H1 (cell line): Measurements from ENCODE around the gene PFDN1. TPM values are rescaled to one million over a fixed set of nuclear protein-coding genes. Genes with fewer than 3 reads are reported as not detected.
A peak's percentile ranks its signal among the peaks of the same experiment; 100 is the strongest.

Experiments used
- CTCF ChIA-PET: fragments of 300-600 bp; sonication (Branson Sonifier 250); formaldehyde crosslinking; loops from one replicate; lab custom pipeline; 2021; ENCODE audit not compliant: partially characterized antibody; lab: Charles Lee
- POLR2A ChIA-PET: fragments of 300-600 bp; sonication (Branson Sonifier 250); formaldehyde crosslinking; loops from one replicate; lab custom pipeline; 2021; ENCODE audit warnings: inconsistent platforms; ENCODE audit not compliant: partially characterized antibody; lab: Charles Lee
- DNase-seq, 2 experiments: peaks; one replicate each; pipeline versions ENCODE4 v3.0.0 to v3.0.0-alpha.2; 2010 to 2022; ENCODE audit warnings: low spot score in 2 of 2, low read depth in 1 of 2, mixed read lengths in 1 of 2
- FAIRE-seq: peaks from 2 replicates; lab custom pipeline; 2011; peaks lifted over from hg19 to GRCh38; lab: Jason Lieb, UNC
- H2AFZ ChIP-seq: 2 replicates; pipeline ENCODE4 v1.8.1; 2012; ENCODE audit warnings: low read length, inconsistent platforms
- H2AK5ac ChIP-seq: 2 replicates; pipeline ENCODE4 v1.6.1; 2013; ENCODE audit warnings: low read depth, low read length
- H2BK120ac ChIP-seq: replicated peaks from 2 replicates; pipeline ENCODE3; 2013; ENCODE audit warnings: low read depth, low read length, inconsistent platforms
- H2BK12ac ChIP-seq: 2 replicates; pipeline ENCODE4 v1.6.1; 2013; ENCODE audit warnings: low read depth, low read length
- H2BK15ac ChIP-seq: 2 replicates; pipeline ENCODE4 v1.6.1; 2013; ENCODE audit warnings: low read length
- H2BK20ac ChIP-seq: 2 replicates; pipeline ENCODE4 v1.6.1; 2013; ENCODE audit warnings: low read length
- H2BK5ac ChIP-seq: 2 replicates; pipeline ENCODE4 v1.6.1; 2013; ENCODE audit warnings: low read depth, low read length
- H3K14ac ChIP-seq: 2 replicates; pipeline ENCODE4 v1.6.1; 2013; ENCODE audit warnings: inconsistent platforms; ENCODE audit not compliant: insufficient read length
- H3K18ac ChIP-seq: 2 replicates; pipeline ENCODE4 v1.6.1; 2013; ENCODE audit warnings: low read length; ENCODE audit errors: extremely low read depth
- H3K23ac ChIP-seq: 2 replicates; pipeline ENCODE4 v1.6.1; 2013; ENCODE audit warnings: inconsistent platforms; ENCODE audit not compliant: insufficient read length
- H3K23me2 ChIP-seq: 2 replicates; pipeline ENCODE4 v1.6.1; 2013; ENCODE audit warnings: low read depth, low read length
- H3K27ac ChIP-seq: 2 replicates; pipeline ENCODE4 v1.6.1; 2011; ENCODE audit warnings: low read depth, low read length, inconsistent platforms
- H3K27me3 ChIP-seq, 4 experiments: replicated peaks in 1 of 4; 1 replicate in 1 of 4; 2 replicates in 3 of 4; pipeline versions ENCODE4 v1.6.1 to v1.8.1; 2011 to 2013; ENCODE audit warnings: low read length in 3 of 4, mild to moderate bottlenecking in 3 of 4, inconsistent platforms in 2 of 4, mixed read lengths in 2 of 4, moderate library complexity in 1 of 4; ENCODE audit not compliant: control insufficient read depth in 3 of 4, insufficient read depth in 3 of 4; ENCODE audit errors: extremely low read depth in 1 of 4
- H3K36me3 ChIP-seq, 4 experiments: 2 replicates each; pipeline versions ENCODE4 v1.6.1 to v1.8.1; 2011 to 2013; ENCODE audit warnings: mild to moderate bottlenecking in 4 of 4, low read length in 3 of 4, moderate library complexity in 2 of 4, control low read depth in 1 of 4, inconsistent platforms in 1 of 4; ENCODE audit not compliant: insufficient read depth in 4 of 4, control insufficient read depth in 2 of 4
- H3K4ac ChIP-seq: replicated peaks from 2 replicates; pipeline ENCODE3; 2013; ENCODE audit warnings: low read length, low read depth, mixed read lengths, inconsistent platforms; ENCODE audit not compliant: insufficient read length
- H3K4me1 ChIP-seq, 4 experiments: replicated peaks in 1 of 4; 1 replicate in 1 of 4; 2 replicates in 3 of 4; pipeline versions ENCODE4 v1.6.1 to v1.8.1; 2011 to 2013; ENCODE audit warnings: low read length in 3 of 4, inconsistent platforms in 2 of 4, mixed read lengths in 1 of 4; ENCODE audit not compliant: insufficient read depth in 4 of 4, control insufficient read depth in 3 of 4
- H3K4me2 ChIP-seq, 2 experiments: 2 replicates each; pipeline versions ENCODE4 v1.6.1 to v1.8.1; 2011 to 2013; ENCODE audit warnings: low read depth in 2 of 2, low read length in 2 of 2, control low read depth in 1 of 2, inconsistent platforms in 1 of 2, mild to moderate bottlenecking in 1 of 2; ENCODE audit not compliant: insufficient read depth in 1 of 2
- H3K4me3 ChIP-seq, 4 experiments: fragments of 200-600, 300-600 bp in 1 of 4; sonication (generic), shearing (Covaris generic), sonication (Bioruptor Twin) in 1 of 4; 2 replicates each; pipeline versions ENCODE4 v1.5.1 to v1.8.1; 2011 to 2016; ENCODE audit warnings: low read length in 4 of 4, low read depth in 3 of 4, control low read depth in 2 of 4, inconsistent platforms in 2 of 4, mild to moderate bottlenecking in 2 of 4, mixed read lengths in 1 of 4, moderate library complexity in 1 of 4; ENCODE audit not compliant: insufficient read depth in 2 of 4; ENCODE audit errors: extremely low read depth in 1 of 4
- H3K56ac ChIP-seq: replicated peaks from 2 replicates; pipeline ENCODE3; 2013; ENCODE audit warnings: low read depth, mild to moderate bottlenecking, mixed read lengths, low read length, inconsistent platforms; ENCODE audit not compliant: insufficient read length
- H3K79me1 ChIP-seq: 2 replicates; pipeline ENCODE4 v1.6.1; 2013; ENCODE audit warnings: low read depth, low read length, control low read depth
- H3K79me2 ChIP-seq, 2 experiments: 2 replicates each; pipeline versions ENCODE4 v1.6.1 to v1.8.1; 2012 to 2013; ENCODE audit warnings: low read length in 2 of 2, mild to moderate bottlenecking in 2 of 2, inconsistent platforms in 1 of 2; ENCODE audit not compliant: insufficient read depth in 2 of 2, control insufficient read depth in 1 of 2
- H3K9ac ChIP-seq, 4 experiments: replicated peaks in 1 of 4; 1 replicate in 1 of 4; 2 replicates in 3 of 4; pipeline versions ENCODE4 v1.6.1 to v1.8.1; 2011 to 2013; ENCODE audit warnings: low read depth in 3 of 4, low read length in 3 of 4, control low read depth in 2 of 4, mild to moderate bottlenecking in 2 of 4, moderate library complexity in 2 of 4, inconsistent platforms in 1 of 4; ENCODE audit errors: extremely low read depth in 1 of 4
- H3K9me3 ChIP-seq, 2 experiments: 2 replicates each; pipeline versions ENCODE4 v1.6.1 to v1.8.1; 2012 to 2013; ENCODE audit warnings: mild to moderate bottlenecking in 2 of 2, moderate library complexity in 2 of 2, control low read depth in 1 of 2, inconsistent platforms in 1 of 2, low read depth in 1 of 2, low read length in 1 of 2, mixed read lengths in 1 of 2; ENCODE audit not compliant: insufficient read depth in 2 of 2
- H4K20me1 ChIP-seq, 2 experiments: replicated peaks in 1 of 2; 2 replicates each; pipeline versions ENCODE3 to v1.8.1; 2011 to 2013; ENCODE audit warnings: inconsistent platforms in 2 of 2, low read length in 2 of 2, mild to moderate bottlenecking in 1 of 2; ENCODE audit not compliant: insufficient read depth in 2 of 2, control insufficient read depth in 1 of 2
- H4K5ac ChIP-seq: 2 replicates; pipeline ENCODE4 v1.6.1; 2013; ENCODE audit warnings: low read length, low read depth, mixed read lengths, inconsistent platforms; ENCODE audit not compliant: insufficient read length
- H4K8ac ChIP-seq: 2 replicates; pipeline ENCODE4 v1.8.0; 2013; ENCODE audit warnings: mild to moderate bottlenecking, moderate library complexity, low read length, inconsistent platforms; ENCODE audit not compliant: insufficient read depth; ENCODE audit errors: extremely low read depth
- H4K91ac ChIP-seq: replicated peaks from 2 replicates; pipeline ENCODE3; 2013; ENCODE audit warnings: low read length, mixed read lengths, inconsistent platforms; ENCODE audit not compliant: insufficient read length
- BRCA1 ChIP-seq: IDR thresholded peaks from 2 replicates; pipeline ENCODE4 v1.6.1; 2012; ENCODE audit warnings: low read depth, low read length, improper control_type of control experiment
- CBX5 ChIP-seq: fragments of 300-800, 300-1000 bp; sonication (generic); IDR thresholded peaks from 2 replicates; pipeline ENCODE4 v1.7.1; 2016; ENCODE audit warnings: antibody characterized with exemption, low read length, low read depth
- CEBPB ChIP-seq: IDR thresholded peaks from 2 replicates; pipeline ENCODE4 v1.6.1; 2012; ENCODE audit warnings: low read depth, low read length
- CHD2 ChIP-seq: IDR thresholded peaks from 2 replicates; pipeline ENCODE4 v1.6.1; 2012; ENCODE audit warnings: low read length, improper control_type of control experiment
- GTF2F1 ChIP-seq: IDR thresholded peaks from 2 replicates; pipeline ENCODE4 v1.6.1; 2012; ENCODE audit warnings: low read depth, low read length, improper control_type of control experiment, borderline replicate concordance
- JUND ChIP-seq: IDR thresholded peaks from 2 replicates; pipeline ENCODE4 v1.6.1; 2011; ENCODE audit warnings: mild to moderate bottlenecking, improper control_type of control experiment, low read length
- SIN3A ChIP-seq, 2 experiments: IDR thresholded peaks in 1 of 2; conservative IDR thresholded peaks in 1 of 2; 2 replicates each; pipeline ENCODE4 v1.6.1; 2011 to 2012; ENCODE audit warnings: low read length in 2 of 2, improper control_type of control experiment in 1 of 2, low read depth in 1 of 2, mild to moderate bottlenecking in 1 of 2
- WGBS, 2 experiments: shearing (Covaris generic) in 1 of 2; methylation state at CpG; one replicate each; pipeline versions ENCODE4 v1.1.6 to v1.1.7; 2013 to 2015; ENCODE audit warnings: low lambda C conversion rate in 2 of 2, mixed read lengths in 2 of 2, inconsistent platforms in 1 of 2, low coverage in 1 of 2, missing lambda C conversion rate in 1 of 2; ENCODE audit not compliant: insufficient replicate concordance in 2 of 2, insufficient coverage in 1 of 2, insufficient read length in 1 of 2; ENCODE audit errors: extremely low coverage in 1 of 2, missing lambda C conversion rate in 1 of 2; 5-methylcytosine and 5-hydroxymethylcytosine counted together
- polyA plus RNA-seq, 7 experiments: library from polyadenylated mRNA; depleted of rRNA in 3 of 7; stranded (reverse) in 5 of 7; unstranded in 2 of 7; fragments of >200 nt in 5 of 7; fragments of 200-250 nt in 2 of 7; gene quantifications; 1 replicate in 5 of 7; 2 replicates in 1 of 7; 4 replicates in 1 of 7; pipeline versions ENCODE4 v1.2.1 to v1.2.3, GENCODE V29; 2011 to 2013; ENCODE audit warnings: missing spikeins in 2 of 7, mixed read lengths in 2 of 7
- total RNA-seq: library from RNA; stranded (reverse); fragmentation: NEBNext Ultra II Directional; extraction: Animal tissue kit (Norgen Biotek cat#: 25700); gene quantifications from 2 replicates; pipeline ENCODE4 v1.2.1, GENCODE V29; 2021
- TF ChIP-seq, protein P1 (sequence below): IDR thresholded peaks from 2 replicates; pipeline ENCODE4 v1.6.1; 2011; ENCODE audit warnings: low read length, improper control_type of control experiment

PFDN1 gene
- total and polyA plus RNA-seq, 2 of the 8 experiments (the other 6 are each of a cell fraction or from before 2014, with no cell fraction given): 53.0 to 89.6 TPM

DNA sequence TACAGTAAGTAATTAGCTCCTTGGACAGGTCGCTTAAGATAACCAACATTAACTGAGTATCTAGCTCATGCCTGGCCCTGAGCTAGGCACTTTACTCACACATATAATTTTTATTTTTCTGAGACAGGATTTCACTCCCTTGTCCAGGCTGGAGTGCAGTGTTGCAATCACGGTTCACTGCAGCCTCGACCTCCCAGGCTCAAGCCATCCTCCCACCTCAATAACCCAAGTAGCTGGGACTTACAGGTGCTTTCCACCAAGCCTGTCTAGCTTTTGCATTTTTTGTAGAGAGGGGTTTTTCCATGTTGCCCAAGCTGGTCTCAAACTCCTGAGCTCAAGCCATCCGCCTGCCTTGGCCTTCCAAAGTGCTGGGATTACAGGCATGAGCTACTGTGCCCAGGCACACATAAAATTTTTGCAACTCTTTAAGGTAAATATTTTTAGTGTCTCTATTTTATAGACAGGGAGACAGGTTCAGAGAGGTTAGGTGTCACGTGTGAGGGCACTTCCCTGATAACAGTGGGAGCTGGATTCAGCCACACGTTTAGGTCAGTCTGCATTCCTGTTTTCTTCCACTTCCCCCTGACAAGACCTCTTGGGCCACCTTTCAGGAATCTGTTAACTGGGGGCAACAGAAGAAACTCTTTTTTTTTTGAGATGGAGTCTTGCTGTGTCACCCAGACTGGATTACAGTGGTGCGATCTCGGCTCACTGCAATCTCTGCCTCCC is 25.3 kb upstream of the PFDN1 start:
- Histone ChIP-seq H2AK5ac (no peak overlapping the region), H2BK120ac (no peak overlapping the region), H2AFZ (peak overlapping the region; percentile 89; the same call in 1 of the 2 replicates), H3K36me3 (0 out of 8 replicates have a peak, but pooled peaks cover 0 to 2% (median 0%) of the 10 kb centered on the region in 4 experiments), H4K8ac (no peak overlapping the region), H3K23ac (no peak overlapping the region), H3K79me2 (no peaks in the 10 kb centered on the region), H2BK15ac (no peak overlapping the region), H3K4me1 (peaks cover 0 to 5% (median 0%) of the 10 kb centered on the region in 4 experiments; a peak in 3 of 7 replicates), H3K18ac (no peak overlapping the region; the same call in 1 of the 2 replicates), H3K4ac (no peak overlapping the region), H3K4me3 (no peak overlapping the region), H3K9me3 (no peaks in the 10 kb centered on the region), H4K20me1 (no peaks in the 10 kb centered on the region), H2BK12ac (no peak overlapping the region), H3K9ac (no peak overlapping the region), H2BK5ac (no peak overlapping the region), H3K56ac (no peak overlapping the region), H3K79me1 (no peaks in the 10 kb centered on the region), H4K91ac (no peak overlapping the region), H4K5ac (no peak overlapping the region), H3K27ac (no peak overlapping the region), H2BK20ac (no peak overlapping the region), H3K23me2 (no peaks in the 10 kb centered on the region), H3K4me2 (no peak overlapping the region), H3K14ac (no peak overlapping the region), H3K27me3 (no peaks in the 10 kb centered on the region)
- 84% methylated on average over 8 of the region's 8 CpGs; no CpG with 5 or more reads in 1 of the 2 experiments for WGBS, 2 experiments
- CTCF ChIA-PET: interaction anchor here (0.8 to 14.2 kb wide), 7 partner anchors 10 to 86 kb away, joined by 3 to 102 read pairs (median 4); partner anchors contain the start of gene HBEGF
- FAIRE-seq: no peak
- no peak for DNase-seq
- POLR2A ChIA-PET: interaction anchor here (0.6 to 3.2 kb wide), 3 partner anchors 8 to 25 kb away, joined by 3 to 13 read pairs (median 11); partner anchors contain the start of genes HBEGF and PFDN1
- TF ChIP-seq SIN3A (conservative IDR thresholded peaks at IDR 0.05 in 1 of 2, IDR thresholded peaks at IDR 0.05 in 1 of 2; ENCODE audit: low read depth in 1 of 2, low read length in 2 of 2) (no peak), BRCA1 (no peak), GTF2F1 (no peak), CEBPB (peak; percentile 85), JUND (no peak), CBX5 (no peak), CHD2 (no peak)
- TF ChIP-seq, protein P1, sequence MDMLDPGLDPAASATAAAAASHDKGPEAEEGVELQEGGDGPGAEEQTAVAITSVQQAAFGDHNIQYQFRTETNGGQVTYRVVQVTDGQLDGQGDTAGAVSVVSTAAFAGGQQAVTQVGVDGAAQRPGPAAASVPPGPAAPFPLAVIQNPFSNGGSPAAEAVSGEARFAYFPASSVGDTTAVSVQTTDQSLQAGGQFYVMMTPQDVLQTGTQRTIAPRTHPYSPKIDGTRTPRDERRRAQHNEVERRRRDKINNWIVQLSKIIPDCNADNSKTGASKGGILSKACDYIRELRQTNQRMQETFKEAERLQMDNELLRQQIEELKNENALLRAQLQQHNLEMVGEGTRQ: no peak
